ENCODE measurements around the gene DENND2A.

The DENND2A gene

GRCh38 chr7:140604760-140605159 is 35.9 kb downstream of the DENND2A start:
- H3K9me3 ChIP-seq (ENCODE audit: control insufficient read depth, low read length), result no peaks in the 10 kb centered on the region
- H3K9ac ChIP-seq, result no peak overlapping the region
- H3K4me1 ChIP-seq, result no peaks in the 10 kb centered on the region
- H3K36me3 ChIP-seq (ENCODE audit: control insufficient read depth, insufficient read depth, low read length), result no peaks in the 10 kb centered on the region
- TF ChIP-seq, protein P1, sequence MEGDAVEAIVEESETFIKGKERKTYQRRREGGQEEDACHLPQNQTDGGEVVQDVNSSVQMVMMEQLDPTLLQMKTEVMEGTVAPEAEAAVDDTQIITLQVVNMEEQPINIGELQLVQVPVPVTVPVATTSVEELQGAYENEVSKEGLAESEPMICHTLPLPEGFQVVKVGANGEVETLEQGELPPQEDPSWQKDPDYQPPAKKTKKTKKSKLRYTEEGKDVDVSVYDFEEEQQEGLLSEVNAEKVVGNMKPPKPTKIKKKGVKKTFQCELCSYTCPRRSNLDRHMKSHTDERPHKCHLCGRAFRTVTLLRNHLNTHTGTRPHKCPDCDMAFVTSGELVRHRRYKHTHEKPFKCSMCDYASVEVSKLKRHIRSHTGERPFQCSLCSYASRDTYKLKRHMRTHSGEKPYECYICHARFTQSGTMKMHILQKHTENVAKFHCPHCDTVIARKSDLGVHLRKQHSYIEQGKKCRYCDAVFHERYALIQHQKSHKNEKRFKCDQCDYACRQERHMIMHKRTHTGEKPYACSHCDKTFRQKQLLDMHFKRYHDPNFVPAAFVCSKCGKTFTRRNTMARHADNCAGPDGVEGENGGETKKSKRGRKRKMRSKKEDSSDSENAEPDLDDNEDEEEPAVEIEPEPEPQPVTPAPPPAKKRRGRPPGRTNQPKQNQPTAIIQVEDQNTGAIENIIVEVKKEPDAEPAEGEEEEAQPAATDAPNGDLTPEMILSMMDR (IDR thresholded peaks at IDR 0.05), result no peak
- H3K4me2 ChIP-seq (ENCODE audit: low read length), result no peak overlapping the region
- H3K4me3 ChIP-seq (ENCODE audit: low read depth, low read length), result no peak overlapping the region
- H3K27ac ChIP-seq, result no peak overlapping the region
- H2AFZ ChIP-seq, result no peak overlapping the region
- no peaks in the 10 kb centered on the region for H3K79me2 ChIP-seq
- H3K27me3 ChIP-seq (ENCODE audit: control insufficient read depth, insufficient read depth, low read length), result no peaks in the 10 kb centered on the region

DNA sequence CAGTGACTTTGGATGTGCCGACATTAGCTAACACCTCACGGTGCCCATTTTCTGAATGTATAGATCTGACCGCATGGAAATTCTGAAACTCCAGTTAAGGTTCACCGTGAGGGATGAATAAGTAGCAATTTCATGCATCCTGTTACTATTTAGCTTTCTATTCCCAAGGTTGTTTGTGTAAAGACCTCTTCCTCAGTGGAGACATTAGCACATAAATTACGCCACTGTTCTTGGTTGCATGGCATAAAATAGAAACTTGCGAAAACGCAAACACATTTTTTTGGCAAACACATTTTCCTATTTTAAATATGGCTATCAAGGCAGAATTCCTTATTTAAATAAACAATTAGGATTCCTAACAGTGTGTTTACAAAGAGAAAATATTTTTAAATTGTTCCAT is 36.5 kb downstream of the DENND2A start:
- no peaks in the 10 kb centered on the region for H3K36me3 ChIP-seq (ENCODE audit: control insufficient read depth, insufficient read depth, low read length)
- H2AFZ ChIP-seq, result no peak overlapping the region
- H3K9ac ChIP-seq, result no peak overlapping the region
- no peak overlapping the region for H3K4me3 ChIP-seq (ENCODE audit: low read depth, low read length)
- H3K4me1 ChIP-seq, result no peaks in the 10 kb centered on the region
- no peaks in the 10 kb centered on the region for H3K79me2 ChIP-seq
- no peaks in the 10 kb centered on the region for H3K9me3 ChIP-seq (ENCODE audit: control insufficient read depth, low read length)
- no peaks in the 10 kb centered on the region for H3K27me3 ChIP-seq (ENCODE audit: control insufficient read depth, insufficient read depth, low read length)
- TF ChIP-seq, protein P1 (IDR thresholded peaks at IDR 0.05), result no peak
- H3K27ac ChIP-seq, result no peak overlapping the region
- H3K4me2 ChIP-seq (ENCODE audit: low read length), result no peak overlapping the region

DNA sequence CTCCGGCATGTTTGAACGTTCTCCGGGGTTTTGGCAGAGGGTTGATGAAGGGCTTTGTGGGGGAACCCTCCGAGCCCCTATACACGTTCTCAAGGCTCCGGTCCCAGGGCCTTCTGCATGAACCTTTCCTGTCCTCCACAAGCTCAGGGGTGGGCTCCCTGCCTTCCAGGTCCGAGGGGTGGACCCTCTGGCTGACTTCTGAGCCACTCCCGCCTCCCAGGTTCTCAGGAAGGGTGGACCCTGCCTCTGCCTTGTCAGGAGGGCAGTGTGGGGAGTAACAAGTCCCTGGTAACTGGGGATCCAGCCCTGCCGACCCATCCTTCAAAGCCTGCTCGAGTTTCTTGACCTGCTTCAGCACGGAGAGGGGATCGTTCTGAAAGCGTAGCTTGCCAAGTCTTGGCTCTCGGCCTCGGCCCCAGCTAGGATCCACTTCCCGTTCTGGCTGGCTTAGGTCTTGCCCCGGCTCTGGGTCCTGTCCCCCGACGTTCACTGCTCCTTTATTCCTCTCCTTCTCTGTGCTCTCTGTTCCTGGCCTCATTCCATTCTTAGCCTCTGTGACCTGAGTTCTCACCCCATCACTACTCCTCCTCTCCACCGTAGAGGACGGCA is 38.9 kb downstream of the DENND2A start:
- H3K4me3 ChIP-seq (ENCODE audit: low read depth, low read length), result no peak overlapping the region
- H3K9ac ChIP-seq, result no peak overlapping the region
- no peaks in the 10 kb centered on the region for H3K9me3 ChIP-seq (ENCODE audit: control insufficient read depth, low read length)
- H3K36me3 ChIP-seq (ENCODE audit: control insufficient read depth, insufficient read depth, low read length), result no peaks in the 10 kb centered on the region
- no peak overlapping the region for H3K4me2 ChIP-seq (ENCODE audit: low read length)
- TF ChIP-seq, protein P1 (IDR thresholded peaks at IDR 0.05), result no peak
- H2AFZ ChIP-seq, result no peak overlapping the region
- no peaks in the 10 kb centered on the region for H3K79me2 ChIP-seq
- no peak overlapping the region for H3K27ac ChIP-seq
- no peaks in the 10 kb centered on the region for H3K4me1 ChIP-seq
- H3K27me3 ChIP-seq (ENCODE audit: control insufficient read depth, insufficient read depth, low read length), result no peaks in the 10 kb centered on the region

DNA sequence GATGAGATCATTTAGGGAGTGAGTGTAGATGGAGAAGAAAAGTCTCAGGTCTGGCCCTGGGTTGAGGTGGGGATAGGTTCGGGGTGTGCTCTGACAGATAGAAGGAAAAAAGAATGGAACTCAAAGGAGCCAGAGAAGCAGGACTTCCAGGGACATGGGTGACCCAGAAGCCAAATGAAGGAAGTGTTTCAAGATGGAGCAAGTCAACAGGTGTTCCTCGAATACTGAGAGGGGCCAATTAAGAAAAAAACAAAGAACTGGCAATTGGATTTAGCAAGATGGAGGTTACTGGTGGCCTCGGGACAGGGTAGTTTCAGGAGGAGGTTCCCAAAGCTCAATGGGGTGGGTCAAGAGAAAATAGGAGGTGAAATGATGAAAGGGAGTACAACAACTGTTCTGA is 40.3 kb downstream of the DENND2A start:
- Histone ChIP-seq H3K27ac (no peak overlapping the region), H3K9me3 (ENCODE audit: control insufficient read depth, low read length) (no peaks in the 10 kb centered on the region), H2AFZ (no peak overlapping the region), H3K79me2 (peaks cover 2% of the 10 kb centered on the region), H3K36me3 (ENCODE audit: control insufficient read depth, insufficient read depth, low read length) (no peaks in the 10 kb centered on the region), H3K27me3 (ENCODE audit: control insufficient read depth, insufficient read depth, low read length) (no peaks in the 10 kb centered on the region), H3K9ac (no peak overlapping the region), H3K4me1 (no peaks in the 10 kb centered on the region), H3K4me2 (ENCODE audit: low read length) (no peak overlapping the region), H3K4me3 (ENCODE audit: low read depth, low read length) (no peak overlapping the region)
- TF ChIP-seq, protein P1 (IDR thresholded peaks at IDR 0.05), result no peak

GRCh38 chr7:140597428-140597949 is 43.1 kb downstream of the DENND2A start:
- H3K79me2 ChIP-seq, result peaks cover 2% of the 10 kb centered on the region
- H3K4me3 ChIP-seq (ENCODE audit: low read depth, low read length), result no peak overlapping the region
- H3K27ac ChIP-seq, result no peak overlapping the region
- no peaks in the 10 kb centered on the region for H3K36me3 ChIP-seq (ENCODE audit: control insufficient read depth, insufficient read depth, low read length)
- no peak overlapping the region for H2AFZ ChIP-seq
- H3K9ac ChIP-seq, result no peak overlapping the region
- no peaks in the 10 kb centered on the region for H3K9me3 ChIP-seq (ENCODE audit: control insufficient read depth, low read length)
- TF ChIP-seq, protein P1 (IDR thresholded peaks at IDR 0.05), result no peak
- H3K4me2 ChIP-seq (ENCODE audit: low read length), result no peak overlapping the region
- H3K4me1 ChIP-seq, result no peaks in the 10 kb centered on the region
- H3K27me3 ChIP-seq (ENCODE audit: control insufficient read depth, insufficient read depth, low read length), result no peaks in the 10 kb centered on the region

Data from parathyroid adenoma (tissue), 2 donors.